Raji (cell line): ENCODE results near the gene ARHGAP32.

Experiments
- POLR2A ChIP-seq: IDR thresholded peaks from 2 replicates; pipeline ENCODE4 v1.6.1; 2011; ENCODE audit warnings: low read depth, low read length, control low read depth; ENCODE audit not compliant: insufficient read depth

Gene ARHGAP32

DNA sequence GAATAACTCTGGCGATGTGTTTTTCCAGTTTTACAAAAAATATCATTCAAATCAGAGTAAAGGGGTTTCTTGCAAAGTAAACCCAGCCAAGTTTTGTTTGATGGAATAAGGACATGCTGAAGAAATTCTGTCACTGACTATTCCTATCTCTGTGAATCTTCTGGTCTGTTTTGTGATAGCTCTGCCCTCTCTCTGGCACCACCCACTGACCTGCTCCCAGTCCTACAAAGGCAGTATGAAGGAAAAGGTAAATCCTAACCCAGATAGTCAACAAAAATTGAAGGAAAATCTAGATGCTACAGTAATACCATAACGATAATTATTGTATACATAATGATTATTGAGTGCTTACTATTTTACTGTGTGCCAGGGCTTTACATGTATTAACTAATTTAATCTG is 173.1 kb downstream of the ARHGAP32 start:
- no peak for TF ChIP-seq POLR2A

DNA sequence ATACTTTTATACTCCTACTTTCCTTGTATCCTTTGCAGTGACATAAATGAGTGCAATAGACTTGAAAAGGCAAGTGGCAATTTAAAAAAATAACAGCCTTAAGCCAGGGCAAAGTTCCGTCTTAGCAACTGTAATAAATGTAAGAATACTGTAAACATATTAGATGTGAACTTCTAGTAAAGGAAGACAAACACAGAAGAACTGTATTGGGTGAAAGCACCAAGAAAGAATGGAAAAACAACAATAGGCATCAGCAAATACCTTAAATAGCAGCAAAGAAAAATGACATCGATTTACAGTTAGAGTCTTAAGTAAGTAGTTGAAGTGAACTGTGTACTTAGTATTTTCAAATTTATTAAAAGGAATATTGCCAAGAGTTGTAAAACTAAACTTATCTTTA is 174.0 kb downstream of the ARHGAP32 start:
- TF ChIP-seq POLR2A: no peak

DNA sequence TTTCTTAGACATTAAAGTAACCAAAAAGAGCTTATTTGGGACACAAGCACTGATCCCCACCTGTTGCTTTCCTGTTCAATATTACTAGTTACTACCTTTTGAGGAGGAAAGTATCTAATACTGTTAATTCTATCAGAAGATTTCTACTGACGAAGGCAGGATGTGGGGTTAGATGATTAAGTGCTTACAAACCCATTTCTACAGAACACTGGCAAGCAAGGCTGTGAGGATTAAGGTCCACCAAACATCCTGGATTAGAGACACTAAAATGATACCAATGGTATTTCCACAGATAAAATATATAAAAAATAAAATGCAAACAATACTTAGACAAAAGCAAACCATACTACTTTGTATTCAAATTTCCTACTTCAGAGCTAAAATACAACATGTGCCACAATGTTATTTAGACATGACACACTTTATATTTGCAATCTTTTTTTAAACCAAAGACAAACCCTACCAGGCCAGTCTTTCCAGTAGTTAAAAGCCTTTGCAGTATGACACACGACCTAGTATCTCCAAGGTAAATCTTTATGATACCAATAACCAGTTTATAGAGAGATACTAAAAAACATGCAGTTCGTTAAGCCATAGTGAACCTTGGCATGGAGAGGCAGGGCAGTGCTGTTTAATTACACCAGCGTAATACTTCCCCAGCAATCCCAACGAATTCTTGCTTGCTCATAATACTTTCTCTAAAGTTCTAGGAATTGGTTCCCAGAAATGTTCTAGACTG is 178.2 kb downstream of the ARHGAP32 start:
- TF ChIP-seq POLR2A: no peak

DNA sequence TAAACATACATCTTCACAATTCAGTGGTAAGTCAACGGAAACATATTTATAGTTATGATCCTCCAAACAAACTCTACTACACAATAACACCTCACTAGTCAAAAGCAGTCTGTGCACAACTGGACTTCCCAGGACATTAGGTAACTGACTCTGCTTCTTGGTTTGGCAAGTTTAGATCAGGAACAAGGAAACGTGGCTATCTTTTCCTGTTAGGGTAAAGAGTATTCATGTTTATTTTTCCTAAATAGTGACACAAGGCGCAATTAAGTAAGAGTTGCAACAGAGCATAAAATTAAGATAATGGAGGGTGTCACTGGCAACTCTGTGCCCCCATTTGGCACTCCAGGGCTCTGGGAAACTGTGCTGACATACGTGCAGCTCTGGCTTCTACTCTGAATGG is 179.2 kb downstream of the ARHGAP32 start:
- TF ChIP-seq POLR2A: no peak

DNA sequence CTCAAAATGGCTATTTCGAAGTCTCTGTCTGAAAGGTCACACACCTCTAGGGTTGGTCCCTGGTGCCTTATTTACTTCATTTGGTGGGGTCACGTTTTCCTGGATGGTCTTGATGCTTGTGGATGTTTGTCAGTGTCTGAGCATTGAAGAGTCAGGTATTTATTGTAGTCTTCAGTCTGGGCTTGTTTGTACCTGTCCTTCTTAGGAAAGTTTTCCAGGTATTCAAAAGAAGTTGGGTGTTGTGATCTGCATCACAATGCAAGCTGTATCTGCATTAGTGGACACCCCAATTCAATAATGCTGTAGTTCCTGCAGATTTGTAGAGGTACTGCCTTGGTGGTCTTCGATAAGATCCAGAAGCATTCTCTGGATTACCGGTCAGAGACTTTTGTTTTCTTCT is 186.0 kb downstream of the ARHGAP32 start:
- no peak for TF ChIP-seq POLR2A

DNA sequence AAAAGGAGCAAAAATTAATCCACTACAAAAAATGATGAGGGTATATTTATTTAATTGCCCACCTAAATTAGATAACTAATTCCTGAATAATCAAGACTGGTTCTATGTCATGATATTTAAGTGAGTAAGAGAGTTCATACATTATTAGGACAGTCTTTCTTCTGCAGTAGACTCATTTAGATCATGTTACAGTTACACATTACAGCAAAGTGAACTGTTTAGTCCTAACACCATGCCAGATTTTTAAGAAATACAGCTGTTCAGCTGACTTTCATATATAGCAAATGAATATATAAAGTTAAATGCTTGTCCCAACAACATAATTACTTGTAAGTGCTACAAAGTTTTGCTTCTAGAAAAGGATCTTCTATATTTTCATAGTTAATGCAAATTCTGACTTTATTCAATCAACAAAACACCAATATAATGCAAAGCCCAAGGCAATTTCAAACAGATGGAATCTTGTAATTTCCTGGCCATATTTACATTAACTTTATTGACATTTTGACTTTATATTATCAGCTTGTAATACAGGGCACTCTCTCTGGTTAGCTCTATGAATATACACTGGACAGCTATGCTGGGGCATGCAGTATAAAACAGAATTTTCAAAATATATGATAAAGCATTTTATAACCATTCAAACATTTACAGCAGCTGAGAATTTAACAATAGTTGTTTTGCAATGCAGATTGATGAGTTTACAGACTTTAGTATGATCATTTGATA is 203.7 kb downstream of the ARHGAP32 start:
- TF ChIP-seq POLR2A: no peak

DNA sequence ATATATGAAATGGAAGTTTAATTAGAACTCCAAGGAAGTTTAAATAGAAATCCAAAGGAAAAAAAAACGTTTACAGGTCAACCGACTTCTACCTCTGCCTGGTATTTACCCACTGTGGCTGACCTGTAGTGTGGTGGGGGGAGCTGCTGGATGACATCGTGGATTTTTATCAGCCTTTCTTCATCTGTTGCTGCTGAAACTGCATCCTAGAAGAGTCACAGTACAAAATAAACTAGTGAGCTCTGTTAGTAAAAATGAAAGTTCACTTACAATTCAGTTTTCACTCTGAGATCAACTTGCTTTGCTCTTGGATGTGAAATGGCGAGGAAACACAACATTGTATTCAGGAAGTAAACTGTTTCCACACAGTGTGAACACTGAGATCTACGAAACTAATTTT is 206.2 kb downstream of the ARHGAP32 start:
- no peak for TF ChIP-seq POLR2A

DNA sequence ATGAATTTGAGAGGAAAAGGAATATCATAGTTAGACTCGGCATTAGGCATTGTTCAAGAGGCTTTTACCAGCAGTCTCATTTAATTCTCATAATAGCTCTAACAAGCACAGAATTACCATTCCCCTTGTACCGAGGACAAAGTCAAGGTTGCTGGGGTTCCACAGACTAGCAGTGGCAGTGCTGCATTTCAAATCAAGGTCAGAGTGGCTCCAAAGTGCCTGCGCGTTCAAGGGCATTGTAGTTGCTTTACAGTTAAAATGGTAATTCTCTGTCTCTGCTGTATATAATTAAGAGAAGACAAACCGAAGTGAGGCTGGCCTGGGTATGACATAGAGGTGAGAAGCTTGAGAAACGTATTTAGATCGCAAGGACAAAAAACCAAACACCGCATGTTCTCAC is 209.1 kb downstream of the ARHGAP32 start:
- TF ChIP-seq POLR2A: no peak

DNA sequence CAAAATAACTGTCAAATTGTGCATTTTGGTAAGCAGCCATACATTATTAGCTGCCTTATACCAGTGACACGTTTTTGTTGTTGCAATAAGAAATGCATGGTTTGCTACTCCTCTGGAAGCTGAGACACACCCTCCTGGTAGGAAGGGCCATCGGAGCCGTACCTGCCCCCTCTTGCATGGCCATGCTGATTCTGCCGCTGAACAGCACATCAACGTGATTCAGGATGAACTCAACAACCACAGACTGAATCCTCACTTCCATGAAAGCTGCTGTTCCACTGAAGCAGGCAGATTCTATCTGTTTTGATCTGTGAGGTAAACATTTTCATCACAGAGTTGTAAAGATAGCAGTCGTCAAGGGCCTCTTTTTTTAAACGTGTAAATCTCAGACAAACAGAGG is 210.9 kb downstream of the ARHGAP32 start:
- no peak for TF ChIP-seq POLR2A

DNA sequence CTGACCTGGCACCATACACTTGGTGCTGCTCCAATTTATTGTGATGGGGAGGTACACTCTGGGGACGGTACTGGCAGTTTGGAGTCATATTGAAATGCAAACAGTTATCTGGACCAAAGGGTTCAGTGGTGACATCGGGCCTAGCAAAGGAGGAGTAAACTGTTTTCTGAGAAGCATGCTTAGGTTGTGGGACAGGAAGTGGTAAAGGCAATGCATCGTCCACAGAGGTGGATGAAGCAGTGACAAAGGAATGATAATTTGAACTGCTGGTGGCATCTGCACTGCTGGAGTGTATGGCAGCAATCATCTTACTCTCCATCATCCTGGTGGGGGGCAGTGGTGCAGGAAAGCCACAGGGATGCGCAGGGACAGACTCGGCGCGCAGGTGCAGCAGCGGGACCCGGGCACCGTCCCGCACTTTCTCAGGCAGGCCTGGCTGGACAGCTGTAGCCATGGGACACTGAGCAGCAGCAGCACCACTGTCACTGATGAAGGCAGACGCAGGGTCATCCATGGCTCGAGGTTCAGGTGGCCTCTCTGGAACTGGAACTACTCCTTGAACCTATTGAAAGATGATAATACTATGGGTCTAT is 221.4 kb downstream of the ARHGAP32 start:
- TF ChIP-seq POLR2A: no peak

DNA sequence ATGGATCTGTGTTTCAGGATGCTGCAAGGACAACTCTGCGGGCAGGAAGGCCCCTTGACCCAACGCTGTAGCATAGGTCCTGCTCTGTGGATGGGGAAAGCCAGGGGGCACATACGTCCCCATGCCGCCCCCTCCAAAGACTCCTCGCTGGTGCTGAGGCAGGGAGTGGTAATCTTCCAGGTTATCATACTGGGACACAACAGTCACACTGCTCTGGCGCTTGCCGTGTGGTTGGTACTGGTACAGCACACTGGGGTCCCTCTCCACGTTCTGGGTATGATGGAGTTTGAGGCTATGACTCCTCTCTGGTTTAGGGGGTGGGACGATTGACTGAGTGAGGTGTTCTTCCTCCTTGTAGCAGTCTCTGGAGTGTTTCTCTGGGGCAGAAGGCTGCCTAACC is 223.2 kb downstream of the ARHGAP32 start:
- TF ChIP-seq POLR2A: no peak

DNA sequence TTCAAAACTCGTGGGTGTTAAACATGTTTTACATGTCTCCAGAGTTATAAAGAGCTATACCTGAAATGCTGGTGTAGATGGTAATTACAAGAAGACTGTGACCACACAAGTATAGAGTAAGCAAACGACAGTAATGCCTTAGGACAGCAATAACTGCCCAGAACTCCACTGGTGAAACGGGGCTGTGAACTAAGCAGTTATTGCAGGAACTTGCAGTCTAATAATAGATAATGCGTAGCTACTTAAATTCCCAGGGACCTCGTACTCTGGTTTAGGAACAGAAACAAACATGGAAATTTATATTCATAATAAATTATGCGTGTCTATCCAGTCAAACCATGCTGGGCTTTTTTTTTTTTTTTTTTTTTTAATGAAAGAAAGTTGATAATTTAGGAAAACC is 224.5 kb downstream of the ARHGAP32 start:
- no peak for TF ChIP-seq POLR2A

DNA sequence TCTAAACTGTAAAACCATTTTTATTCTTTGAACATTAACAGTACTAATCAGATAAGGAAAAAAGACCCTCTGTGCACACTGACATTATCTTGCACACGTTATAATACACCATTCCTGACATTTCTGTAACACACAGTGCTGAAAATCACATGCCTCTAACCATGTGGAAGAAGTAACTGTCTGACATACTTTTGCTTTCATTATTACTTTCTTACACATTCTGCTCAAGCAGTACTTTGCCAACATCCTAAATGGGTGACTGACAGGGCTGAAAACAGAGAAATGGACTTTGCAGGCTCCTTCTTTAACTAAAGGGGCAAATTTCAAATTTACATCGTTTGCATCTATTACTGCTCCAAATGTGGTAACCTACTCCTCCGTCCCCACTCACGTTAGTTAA is 226.6 kb downstream of the ARHGAP32 start:
- no peak for TF ChIP-seq POLR2A

DNA sequence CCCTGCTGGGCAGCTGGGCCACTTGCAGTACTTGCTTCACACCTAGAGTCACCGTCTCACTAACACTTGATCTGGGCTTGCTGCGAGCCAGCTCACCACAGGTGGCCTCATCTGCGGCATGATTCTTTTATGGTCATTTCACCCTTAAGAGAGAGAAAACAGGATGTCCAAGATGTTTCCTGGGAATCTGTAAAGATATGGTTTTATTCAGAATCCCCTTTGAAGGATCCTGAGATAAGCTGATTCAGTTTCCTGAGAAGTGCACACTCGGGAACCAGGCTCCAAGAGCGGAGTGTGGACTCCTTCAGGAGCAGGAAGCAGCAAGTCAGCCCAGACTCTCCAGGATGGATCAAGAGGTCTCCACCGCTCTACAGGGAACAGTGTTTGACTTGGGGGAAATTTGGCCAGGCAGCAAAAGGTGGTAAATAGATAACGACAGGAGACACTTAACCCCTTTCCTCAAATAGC is 227.6 kb downstream of the ARHGAP32 start:
- TF ChIP-seq POLR2A: no peak

DNA sequence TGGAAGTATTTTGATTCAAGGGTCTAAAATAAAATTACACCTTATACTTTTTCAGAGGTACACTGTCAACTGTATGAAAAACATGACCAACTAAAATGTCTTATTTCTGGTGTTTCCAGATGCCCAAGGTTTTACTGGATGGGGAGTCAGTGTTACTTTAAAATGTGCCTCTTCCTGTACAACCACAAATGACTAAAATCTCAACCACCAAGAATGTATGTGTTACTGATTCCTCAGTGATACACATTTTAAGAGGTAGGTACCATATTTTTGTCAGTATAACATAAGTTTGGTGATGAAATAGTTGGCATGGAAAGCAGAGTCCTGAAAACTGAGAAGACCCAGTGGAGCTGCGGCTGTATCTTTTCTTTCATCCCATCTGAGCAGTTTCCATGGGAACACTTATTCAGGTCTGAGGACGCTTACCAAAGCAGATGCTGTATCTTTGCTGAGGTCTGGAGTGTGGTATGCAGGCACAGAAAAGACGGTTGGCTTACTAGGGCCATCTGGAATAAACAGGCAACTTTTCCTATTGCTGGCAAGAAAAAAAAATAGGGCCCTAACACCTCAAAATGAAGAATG is 228.3 kb downstream of the ARHGAP32 start:
- TF ChIP-seq POLR2A: no peak

DNA sequence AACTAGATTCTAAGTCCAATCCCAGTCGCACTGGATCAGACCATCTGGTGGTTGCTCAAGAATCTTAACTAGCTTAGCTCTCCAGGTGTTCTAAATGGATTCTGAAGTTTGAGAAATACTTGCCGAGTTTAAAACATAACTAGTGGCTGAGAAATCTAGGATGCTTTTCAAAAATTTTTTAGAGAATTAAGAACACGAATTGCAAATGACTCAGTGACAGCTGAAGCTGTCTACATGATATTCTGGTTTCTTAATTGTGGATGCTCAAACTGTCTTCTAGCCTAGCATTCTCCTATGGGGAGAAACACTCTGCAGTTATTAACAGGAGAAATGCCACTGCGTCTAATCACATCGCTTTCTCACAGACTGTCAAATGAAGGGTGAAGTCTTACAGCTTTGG is 229.2 kb downstream of the ARHGAP32 start:
- TF ChIP-seq POLR2A: no peak

DNA sequence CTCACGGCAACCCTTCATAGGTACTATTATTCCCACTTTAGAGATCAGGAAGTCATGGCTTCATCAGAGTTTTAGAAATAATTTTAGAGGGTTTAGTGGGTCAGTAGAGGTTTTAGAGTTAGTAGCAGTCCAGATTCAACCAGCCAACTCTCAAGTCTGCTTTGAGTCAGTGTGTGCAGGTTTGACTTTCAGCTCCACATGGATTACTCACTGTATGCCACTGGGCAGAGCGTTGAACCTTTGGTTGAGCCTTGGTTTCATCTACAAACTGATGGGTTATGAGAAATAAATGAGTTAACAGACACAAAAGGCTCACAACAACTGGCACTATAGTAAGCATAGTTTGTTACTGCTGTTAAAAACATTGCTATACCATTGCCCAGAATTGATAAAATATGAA is 230.5 kb downstream of the ARHGAP32 start:
- no peak for TF ChIP-seq POLR2A

DNA sequence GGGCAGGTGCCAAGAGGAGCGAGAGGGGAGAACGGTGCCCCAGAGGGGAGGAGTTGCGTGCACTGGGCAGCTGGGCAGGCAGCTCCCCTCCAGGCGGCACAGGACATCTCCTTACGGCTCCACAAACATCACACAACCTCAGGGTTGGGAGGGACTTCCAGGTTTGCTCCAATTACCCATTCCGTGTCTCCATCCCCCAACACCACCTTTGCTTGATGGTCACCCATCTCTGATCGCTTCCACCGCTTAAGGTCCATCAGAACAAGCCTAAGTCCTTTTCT is 235.0 kb downstream of the ARHGAP32 start:
- TF ChIP-seq POLR2A: no peak
